Measurements from ENCODE around the gene CEP350. TPM values are rescaled to one million over a fixed set of nuclear protein-coding genes. Genes with fewer than 3 reads are reported as not detected.
A peak's percentile ranks its signal among the peaks of the same experiment; 100 is the strongest.

The CEP350 gene
- total and polyA plus RNA-seq, 2 of the 4 experiments (the other 2 are of a cell fraction), result 5.0 to 36.4 TPM

GRCh38 chr1:180130651-180131050 is 176.0 kb downstream of the CEP350 start:
- Histone ChIP-seq H3K4ac (ENCODE audit: low read depth, low read length) (peak overlapping the region; percentile 62), H3K4me2 (ENCODE audit: low read depth, low read length) (no peak overlapping the region), H4K5ac (ENCODE audit: low read depth, low read length) (peak overlapping the region; percentile 96), H2AK9ac (replicated peaks; ENCODE audit: low read depth, low read length, poor library complexity) (no peak overlapping the region), H3K18ac (ENCODE audit: low read depth, low read length) (peak overlapping the region; percentile 76), H2BK120ac (ENCODE audit: low read depth, low read length) (peak overlapping the region; percentile 85), H3K4me1 (ENCODE audit: control insufficient read depth, insufficient read depth, low read length) (peaks cover 14% of the 10 kb centered on the region), H3K27me3 (ENCODE audit: control insufficient read depth, insufficient read depth, low read length) (no peaks in the 10 kb centered on the region), H4K91ac (ENCODE audit: insufficient read depth, low read depth, low read length) (peak overlapping the region; percentile 62), H3K4me3 (ENCODE audit: insufficient read depth, low read depth, low read length) (no peak overlapping the region), H3K14ac (replicated peaks; ENCODE audit: low read depth, low read length) (peak overlapping the region; percentile 74), H3K56ac (ENCODE audit: extremely low read depth, insufficient read depth, low read length) (no peak overlapping the region), H3K36me3 (ENCODE audit: control insufficient read depth, insufficient read depth, low read length) (no peaks in the 10 kb centered on the region), H4K20me1 (ENCODE audit: insufficient read depth, low read length) (no peaks in the 10 kb centered on the region), H3K27ac (ENCODE audit: insufficient read depth, low read length) (peak overlapping the region; percentile 91; the same call in 1 of the 2 replicates), H3K23ac (ENCODE audit: low read depth, low read length) (peak overlapping the region; percentile 46; the same call in 1 of the 2 replicates), H3K9me3 (ENCODE audit: control insufficient read depth, insufficient read depth, low read length) (peaks cover 2% of the 10 kb centered on the region; the same call in 1 of the 2 replicates), H2BK15ac (ENCODE audit: low read depth, low read length) (peak overlapping the region; percentile 81), H3K9me1 (ENCODE audit: insufficient read depth, low read length) (0 out of 2 replicates have a peak, but pooled peaks cover 6% of the 10 kb centered on the region), H2BK5ac (ENCODE audit: low read depth, low read length, poor library complexity, severe bottlenecking) (peak overlapping the region; percentile 94), H3K79me1 (ENCODE audit: low read depth in 1 of 2, low read length in 2 of 2) (no peaks in the 10 kb centered on the region), H2BK20ac (ENCODE audit: low read depth, low read length) (peak overlapping the region; percentile 87), H2AFZ (replicated peaks; ENCODE audit: low read length, poor library complexity) (no peak overlapping the region), H4K8ac (ENCODE audit: low read depth in 2 of 2, low read length in 2 of 2) (peak overlapping the region; percentile 19 to 61), H2AK5ac (ENCODE audit: low read depth, low read length) (peak overlapping the region; percentile 76), H3K9ac (ENCODE audit: low read depth, low read length) (no peak overlapping the region)
- intact Hi-C loops (cut with micrococcal nuclease) (no loop called here), in situ Hi-C loops (cut with MboI; ENCODE audit: low sequenced_read_pairs) (no loop called here), dilution Hi-C loops (cut with HindIII; ENCODE audit: low sequenced_read_pairs, unreplicated experiment) (no loop called here)
- no peak for ATAC-seq (ENCODE audit: low read depth)
- ChIA-PET CTCF (interaction anchor here (0.7 kb wide), 1 partner anchor 99 kb away, joined by 3 read pairs; no protein-coding TSS in a partner anchor), POLR2A (ENCODE audit: unreplicated experiment) (no interaction called here)
- no CpG with 5 or more reads among the region's 2 CpGs for WGBS, 2 experiments (ENCODE audit: extremely low coverage in 2 of 2, insufficient read length in 1 of 2)
- TF ChIP-seq NFE2L2 (IDR thresholded peaks at IDR 0.05; ENCODE audit: low read depth, low read length), result no peak
- TF ChIP-seq MAZ (IDR thresholded peaks at IDR 0.05; ENCODE audit: borderline replicate concordance, low read depth, low read length), result no peak
- no peak for TF ChIP-seq MAFK (IDR thresholded peaks at IDR 0.05; ENCODE audit: low read depth, low read length)
- DNase-seq, result no peak
- BruUV-seq (replicated peaks), result no TSS peak
